HG02870 (cell line): ENCODE measurements around the gene SLC35B1.
A peak's percentile ranks its signal among the peaks of the same experiment; 100 is the strongest.

Experiments used
- ATAC-seq: cut with Tn5 transposase; IDR thresholded peaks from one replicate; pipeline ENCODE4 v1.9.1; 2021; ENCODE audit warnings: mild to moderate bottlenecking, moderate library complexity; ENCODE audit not compliant: unreplicated experiment

The SLC35B1 gene, protein sequence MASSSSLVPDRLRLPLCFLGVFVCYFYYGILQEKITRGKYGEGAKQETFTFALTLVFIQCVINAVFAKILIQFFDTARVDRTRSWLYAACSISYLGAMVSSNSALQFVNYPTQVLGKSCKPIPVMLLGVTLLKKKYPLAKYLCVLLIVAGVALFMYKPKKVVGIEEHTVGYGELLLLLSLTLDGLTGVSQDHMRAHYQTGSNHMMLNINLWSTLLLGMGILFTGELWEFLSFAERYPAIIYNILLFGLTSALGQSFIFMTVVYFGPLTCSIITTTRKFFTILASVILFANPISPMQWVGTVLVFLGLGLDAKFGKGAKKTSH

DNA sequence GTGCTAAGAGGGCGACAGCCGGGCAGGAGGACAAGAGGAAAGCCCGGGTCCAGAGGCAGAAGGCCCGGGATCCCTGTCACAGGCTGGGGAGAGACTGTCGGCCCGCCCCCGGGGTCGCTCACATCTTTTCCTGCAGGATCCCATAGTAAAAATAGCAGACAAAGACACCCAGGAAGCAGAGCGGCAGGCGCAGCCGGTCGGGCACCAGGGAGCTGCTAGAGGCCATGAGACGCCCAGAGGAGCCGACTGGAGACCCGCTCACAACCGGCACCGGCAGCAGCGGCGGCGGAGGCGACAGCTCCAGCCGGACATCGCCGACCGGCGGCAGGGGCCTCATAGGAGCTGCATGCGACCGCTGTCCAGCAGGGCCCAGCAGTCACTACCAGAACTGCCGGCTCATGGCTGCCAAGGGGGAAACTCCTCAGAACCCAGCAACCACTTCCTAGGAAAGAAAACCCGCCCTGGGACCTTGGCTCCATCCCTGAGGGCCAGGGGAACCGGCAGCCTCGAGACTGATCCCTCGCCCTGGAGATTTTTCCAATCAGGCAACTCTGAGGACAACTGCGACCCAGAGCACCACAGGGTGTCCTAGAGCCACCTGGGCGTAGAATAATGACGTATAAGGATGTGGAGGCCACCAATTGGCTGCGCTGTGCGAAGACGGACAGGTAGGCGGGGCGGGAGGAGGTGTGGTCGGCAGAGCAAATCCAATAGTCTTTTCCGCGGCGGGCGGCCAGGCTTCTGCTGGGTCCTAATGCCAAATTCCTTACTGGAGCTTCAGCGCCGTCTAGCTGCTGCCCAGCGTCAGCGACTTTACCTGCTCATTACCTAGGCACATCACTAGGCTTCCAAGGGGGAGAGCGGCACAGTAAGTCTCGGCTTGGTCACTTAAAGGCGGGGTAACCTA is at the start of gene SLC35B1:
Gene SLC35B1 (minus strand): TSS at position 357 of the 907 bp plus-strand sequence. CDS start 131 bp downstream, at position 226.
- peak; percentile 93 for ATAC-seq

DNA sequence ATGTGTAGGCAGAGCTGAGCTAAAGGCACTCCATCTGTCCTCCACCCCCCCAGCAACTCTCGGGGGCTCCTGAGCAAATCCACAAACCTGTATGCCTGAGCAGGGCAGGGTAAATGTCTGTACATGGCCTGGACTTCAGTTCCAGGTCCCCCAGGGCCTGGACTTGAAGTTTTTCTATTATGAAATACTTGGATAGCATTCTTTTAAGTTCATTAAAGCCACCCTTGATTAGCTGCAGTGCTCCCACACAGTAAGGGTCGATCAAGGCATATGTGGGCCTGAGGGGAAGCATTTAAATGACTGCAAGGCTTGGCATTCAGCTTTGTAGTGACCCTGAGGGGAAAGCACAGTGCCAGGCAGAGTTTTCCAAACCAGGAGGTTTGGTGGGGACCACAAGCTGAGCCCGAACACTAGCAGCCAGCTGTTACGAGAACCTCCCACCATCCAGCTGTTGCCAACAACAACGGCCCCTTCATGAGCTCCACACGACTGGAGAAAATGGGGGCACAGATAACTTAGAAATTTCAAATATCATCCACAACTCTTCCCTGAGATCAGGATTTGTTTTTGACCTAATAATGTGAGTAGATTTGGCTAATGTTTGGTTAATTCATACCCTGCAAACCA is 49.5 kb upstream of the SLC35B1 start:
- no peak for ATAC-seq

DNA sequence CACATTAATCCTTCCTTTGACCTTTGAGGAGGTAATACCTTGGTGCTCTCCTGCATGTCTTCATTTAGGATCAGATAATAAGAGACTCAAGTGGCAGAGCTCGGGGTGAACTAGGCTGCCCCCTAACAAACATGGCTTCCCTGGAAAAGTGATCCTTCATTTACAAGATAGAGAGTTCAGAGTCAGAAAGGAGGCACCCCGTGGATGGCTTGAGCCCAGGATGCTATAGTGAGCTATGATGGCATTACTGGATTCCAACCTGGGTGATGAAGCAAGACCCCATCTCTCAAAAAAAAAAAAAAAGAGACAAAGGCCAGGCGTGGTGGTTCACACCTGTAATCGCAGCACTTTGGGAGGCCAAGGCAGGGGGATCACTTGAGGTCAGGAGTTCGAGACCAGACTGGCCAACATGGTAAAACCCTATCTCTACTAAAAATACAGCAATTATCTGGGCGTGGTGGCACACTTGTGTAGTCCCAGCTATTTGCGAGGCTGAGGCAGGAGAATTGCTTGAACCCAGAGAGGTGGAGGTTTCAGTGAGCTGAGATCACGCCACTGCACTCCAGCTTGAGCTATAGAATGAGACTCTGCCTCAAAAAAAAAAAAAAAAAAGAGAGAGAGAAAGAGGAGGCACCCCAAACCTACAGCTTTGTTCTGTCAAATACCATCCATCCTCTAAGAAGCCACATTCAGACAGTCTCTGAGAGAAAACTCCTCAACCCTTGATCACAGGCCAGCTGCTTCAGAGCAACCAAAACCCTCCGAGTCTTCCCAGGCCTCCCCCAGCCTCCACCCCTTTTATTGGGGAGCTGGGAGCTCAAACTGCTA is 48.8 kb upstream of the SLC35B1 start:
- ATAC-seq = no peak

DNA sequence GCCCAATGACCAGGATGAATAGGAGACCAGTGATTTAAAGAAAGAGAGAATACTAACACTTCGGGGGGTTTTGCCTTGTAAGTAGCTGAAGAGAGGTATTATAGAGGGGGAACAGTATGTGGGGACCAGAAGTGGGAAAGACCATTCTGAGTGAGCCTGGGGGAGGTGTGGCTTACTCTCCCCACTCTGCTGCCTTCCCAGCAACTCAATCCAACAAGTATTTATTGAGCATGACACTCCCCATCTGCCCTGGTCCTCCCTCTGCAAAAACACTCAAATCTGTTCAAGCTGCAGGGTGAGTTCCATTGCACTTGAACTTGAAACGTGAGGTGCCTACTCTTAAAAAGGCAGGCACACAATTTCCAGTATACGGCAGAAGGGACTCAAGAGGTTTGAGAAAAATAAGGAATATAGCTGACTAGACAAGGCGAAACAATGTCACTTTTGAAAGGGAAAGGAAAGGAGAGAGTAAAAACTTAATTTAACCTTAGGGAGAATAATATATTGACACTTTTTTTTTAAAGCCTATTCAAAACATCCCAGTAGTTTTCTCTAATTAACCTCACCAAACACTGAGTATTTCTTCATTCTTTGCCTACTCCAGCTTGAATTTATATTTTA is 48.0 kb upstream of the SLC35B1 start:
- ATAC-seq = no peak

DNA sequence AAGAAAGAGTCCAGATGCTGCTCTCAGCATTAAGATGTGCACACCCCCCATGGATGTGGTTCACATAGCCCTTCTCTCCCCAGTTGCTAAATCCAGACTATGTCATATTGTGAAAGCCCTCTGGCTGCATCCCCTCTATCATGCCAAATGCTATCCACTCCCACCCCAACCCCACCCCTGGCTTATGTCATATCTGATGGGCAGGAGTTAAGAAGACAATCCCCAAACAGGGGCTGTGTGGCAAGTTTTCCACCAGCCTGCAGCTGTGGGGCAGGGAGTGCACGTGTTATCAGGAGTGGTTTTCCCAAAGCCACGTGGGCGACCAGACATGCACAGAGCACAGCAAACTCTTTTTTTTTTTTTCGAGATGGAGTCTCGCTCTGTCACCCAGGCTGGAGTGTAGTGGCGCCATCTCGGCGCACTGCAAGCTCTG is 46.2 kb upstream of the SLC35B1 start:
- ATAC-seq = no peak

DNA sequence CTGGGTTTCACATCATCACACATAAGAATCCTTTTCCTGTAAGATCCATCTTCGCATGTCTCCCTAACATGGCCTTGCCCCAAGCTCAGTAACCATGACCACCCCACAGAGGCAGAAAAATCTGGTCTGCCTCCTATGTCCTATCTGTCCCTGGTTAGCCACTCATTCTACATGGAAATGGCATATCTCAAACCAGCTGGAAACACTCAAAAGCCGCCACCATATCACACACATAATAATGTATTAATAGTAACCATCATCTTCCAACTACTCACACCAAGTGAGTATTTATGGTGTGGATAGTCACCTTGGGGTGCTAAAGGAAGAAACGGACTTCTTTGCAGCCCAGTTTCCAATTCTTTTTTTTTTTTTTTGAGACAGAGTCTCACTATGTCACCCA is 44.7 kb upstream of the SLC35B1 start:
- no peak for ATAC-seq

DNA sequence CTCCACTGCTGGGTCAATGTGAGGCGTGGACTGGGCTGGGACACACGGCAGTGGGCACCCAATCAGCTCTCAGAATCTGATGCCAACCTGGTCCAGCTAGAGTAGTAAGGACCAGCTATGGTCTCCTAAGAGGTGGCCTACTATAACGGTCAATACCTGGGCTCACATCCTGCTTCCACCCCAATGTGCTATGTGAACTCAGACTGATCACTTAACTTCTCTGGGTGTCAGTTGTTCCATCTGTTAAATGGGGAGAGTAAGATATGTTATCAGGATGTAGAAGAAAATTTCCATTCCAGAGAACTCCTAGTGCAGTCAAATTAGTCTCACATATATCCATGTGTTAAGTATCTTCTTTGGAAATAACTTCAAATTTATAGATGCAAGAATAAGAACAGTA is 42.0 kb upstream of the SLC35B1 start:
- no peak for ATAC-seq

DNA sequence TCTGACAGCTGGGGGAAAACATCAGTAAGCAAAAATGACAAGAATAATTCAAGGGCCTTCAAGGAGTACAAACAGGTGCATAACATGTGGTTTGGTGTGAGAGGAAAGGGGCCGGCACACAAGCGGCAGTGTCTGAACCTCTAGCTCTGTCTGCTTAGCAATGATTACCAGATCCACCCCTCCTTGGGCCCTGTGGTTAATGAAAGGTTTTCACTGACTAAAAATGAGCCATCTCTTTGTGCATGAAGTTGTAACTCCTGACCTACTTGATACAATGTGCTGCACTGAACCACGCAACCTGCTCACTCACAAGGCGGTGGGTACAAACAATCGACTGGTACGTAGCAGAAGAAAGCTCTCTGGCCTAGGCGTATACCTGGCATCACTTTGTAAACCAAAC is 41.0 kb upstream of the SLC35B1 start:
- ATAC-seq = peak; percentile 83

DNA sequence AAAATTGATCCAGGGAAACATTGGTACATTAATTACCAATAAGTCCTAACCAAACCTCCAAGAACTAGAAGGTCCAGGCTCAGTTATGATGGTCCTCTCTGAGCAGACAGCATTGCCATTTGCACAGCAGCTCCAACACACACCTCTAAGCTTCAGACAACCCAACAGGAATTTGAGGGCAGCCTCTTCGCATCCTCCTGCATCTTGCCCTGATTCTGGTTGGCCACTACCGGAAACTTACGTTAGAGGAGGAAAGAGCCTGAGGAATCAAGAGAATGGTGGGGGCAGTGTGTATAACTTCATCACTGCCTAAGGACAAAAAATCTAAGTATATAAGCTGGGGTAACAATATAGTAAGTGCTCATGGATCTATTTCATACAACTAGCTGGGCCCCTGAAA is 40.5 kb upstream of the SLC35B1 start:
- no peak for ATAC-seq

DNA sequence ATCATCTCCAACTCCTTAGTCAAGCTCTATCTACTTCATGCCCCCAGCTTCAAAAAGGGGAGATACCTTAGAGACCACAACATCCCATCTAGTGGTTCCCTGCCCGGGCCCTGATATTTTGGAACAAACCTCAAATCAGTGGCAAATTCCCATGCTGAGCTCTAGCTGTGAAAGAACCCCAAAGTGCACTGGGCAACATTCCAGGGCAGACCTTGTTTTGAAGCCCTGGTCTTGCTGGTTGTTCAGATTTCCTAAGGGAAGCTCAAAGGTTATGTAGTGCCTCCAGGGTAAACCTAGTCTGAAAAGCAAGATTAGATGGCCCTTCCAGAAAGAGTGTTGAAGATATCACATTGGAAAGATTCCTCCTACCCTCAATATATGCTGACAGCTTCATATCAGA is 39.9 kb upstream of the SLC35B1 start:
- ATAC-seq = no peak

DNA sequence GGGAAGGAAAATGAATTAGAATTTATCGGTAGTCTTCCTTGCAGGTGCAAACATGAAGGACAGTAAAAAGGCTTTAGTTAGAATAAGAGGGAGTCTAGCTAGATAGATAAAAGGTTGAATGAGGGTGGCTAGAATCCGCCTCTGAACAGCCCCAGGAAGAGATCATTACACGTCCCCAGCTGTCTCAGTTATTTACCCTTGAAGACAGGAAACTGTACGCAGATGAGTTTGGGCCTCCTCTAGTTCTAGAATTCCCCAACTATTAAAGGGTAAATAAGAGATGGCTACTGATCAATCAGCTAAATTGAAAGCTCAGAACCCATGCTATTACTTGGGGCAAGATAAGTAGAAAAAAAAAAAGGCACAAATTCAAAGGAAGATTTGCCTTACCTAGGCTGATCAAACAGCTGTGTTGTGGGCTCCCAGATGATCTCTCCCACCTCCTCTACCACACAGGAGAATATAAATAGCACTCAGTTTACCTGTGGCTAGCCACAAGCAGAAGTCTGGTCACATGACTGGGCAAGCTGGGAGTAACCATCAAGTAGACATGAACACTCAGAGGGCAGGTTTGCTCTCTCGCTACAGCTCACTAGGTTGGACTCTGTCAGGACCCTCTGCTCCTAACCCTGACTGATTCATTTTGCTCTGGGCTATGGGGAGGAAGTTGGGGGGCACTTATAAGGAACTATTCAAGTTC is 39.2 kb upstream of the SLC35B1 start:
- ATAC-seq = peak; percentile 51

DNA sequence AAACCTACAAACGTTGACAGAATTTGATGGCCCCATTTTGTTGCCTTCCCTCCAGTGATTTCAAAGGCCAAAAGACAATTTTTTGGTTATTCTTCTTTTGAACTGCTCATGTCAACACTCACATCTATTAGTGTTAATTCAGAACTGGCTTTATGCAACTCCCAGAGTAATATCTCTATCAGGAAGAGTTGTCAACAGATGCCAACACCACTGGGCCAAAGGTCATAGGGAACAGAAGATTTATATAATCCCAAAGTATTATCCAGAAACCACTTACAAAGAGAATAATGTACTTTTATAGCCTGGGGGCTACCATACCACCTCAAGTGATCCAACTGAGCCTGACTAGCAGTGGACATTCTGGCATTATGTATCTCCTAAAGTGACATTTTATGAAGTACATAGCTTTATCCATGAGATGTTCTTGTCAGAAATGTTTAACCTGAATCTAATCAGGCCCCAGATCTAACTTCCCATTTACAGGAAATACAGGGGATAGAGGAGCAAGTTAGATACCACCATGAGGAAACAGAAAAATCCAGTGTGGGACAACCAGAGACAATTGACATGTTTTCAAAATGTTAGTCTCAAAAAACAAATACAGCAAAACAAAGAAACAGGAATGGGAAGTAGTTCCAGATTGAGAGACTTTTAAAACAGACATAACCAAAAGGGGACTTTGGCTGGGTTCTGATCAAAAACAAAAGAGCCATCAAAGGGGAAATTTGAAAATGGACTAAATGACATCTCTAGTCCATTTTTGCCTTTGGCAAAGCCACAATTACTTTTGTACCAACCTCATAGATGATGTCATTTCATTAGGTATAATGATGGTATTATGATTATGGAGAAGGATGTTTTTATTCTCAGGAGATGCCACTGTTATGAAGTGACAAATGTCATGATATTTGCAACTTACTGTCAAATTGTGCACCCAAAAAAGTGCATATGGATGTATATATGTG is 37.7 kb upstream of the SLC35B1 start:
- ATAC-seq = no peak

DNA sequence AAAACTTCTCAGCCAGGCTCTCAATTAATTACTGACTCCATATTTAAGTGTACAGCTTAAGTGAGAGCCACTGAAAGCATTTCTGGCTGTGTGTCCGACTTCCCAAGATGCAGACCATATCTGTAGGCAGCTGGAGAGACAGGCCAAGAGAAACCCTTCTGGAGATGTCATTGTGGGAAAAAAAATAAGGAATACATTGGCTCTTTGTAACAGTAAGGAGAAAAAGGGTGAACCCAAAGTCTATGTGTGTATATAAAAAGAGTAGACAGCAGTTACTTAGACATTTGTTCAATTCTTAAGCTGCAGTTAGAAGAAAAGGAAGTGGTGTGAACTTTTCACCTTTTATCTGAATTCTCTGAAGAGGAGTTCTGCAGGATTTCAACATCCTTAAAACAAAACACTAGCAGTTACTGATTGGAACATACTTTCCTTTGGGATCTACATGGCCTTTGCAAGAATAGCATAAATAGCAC is 34.4 kb upstream of the SLC35B1 start:
- ATAC-seq = no peak

DNA sequence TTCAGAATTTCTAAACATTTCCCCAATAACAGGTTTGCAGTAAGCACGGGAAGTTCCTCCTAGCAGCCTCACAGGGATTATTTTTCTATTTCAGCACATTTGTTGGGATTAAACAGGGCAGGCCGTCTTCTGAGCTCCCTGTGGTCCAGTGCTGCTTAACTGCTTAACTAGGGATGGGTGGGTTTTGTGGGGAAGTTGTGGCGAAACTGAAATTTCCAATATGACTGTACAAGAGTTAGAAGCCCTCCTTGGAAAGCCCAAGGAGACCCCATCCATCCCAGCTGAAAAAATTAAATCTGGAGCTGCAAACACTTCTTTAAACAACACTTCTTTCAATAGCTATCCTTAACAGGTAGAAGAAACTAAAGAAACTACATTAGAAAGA is 33.9 kb upstream of the SLC35B1 start:
- ATAC-seq = no peak

DNA sequence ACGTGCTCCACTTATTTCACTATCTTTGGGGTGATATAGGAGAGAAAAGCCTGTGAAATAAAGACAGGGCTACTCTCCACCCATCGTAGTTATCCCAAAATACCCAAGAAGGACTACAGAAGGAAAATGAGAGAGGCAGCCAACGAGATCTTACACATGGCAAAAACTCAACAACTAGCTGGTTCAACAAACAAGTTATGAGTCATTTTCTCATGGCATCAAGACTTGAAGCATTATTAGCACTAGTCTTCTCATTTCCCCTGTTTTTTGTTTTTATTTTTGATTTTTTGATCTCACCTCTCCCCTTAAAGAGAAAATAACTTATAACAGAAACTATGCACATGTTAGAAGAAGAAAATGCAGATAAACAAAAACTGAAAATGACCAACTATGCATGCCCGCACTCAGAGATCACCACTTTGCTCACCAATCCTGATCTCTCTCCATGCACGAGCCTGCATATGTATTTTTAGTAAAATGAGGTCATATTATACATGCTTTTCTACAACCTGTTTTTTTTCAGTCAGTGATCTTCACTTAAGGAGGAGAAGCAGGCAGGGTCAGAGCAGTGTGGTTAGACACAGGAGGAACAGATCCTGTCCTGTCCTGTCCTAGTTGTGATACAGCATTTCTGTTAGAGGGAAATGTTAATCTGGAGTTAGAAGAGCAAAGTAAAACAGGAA is 33.4 kb upstream of the SLC35B1 start:
- peak; percentile 49 for ATAC-seq

DNA sequence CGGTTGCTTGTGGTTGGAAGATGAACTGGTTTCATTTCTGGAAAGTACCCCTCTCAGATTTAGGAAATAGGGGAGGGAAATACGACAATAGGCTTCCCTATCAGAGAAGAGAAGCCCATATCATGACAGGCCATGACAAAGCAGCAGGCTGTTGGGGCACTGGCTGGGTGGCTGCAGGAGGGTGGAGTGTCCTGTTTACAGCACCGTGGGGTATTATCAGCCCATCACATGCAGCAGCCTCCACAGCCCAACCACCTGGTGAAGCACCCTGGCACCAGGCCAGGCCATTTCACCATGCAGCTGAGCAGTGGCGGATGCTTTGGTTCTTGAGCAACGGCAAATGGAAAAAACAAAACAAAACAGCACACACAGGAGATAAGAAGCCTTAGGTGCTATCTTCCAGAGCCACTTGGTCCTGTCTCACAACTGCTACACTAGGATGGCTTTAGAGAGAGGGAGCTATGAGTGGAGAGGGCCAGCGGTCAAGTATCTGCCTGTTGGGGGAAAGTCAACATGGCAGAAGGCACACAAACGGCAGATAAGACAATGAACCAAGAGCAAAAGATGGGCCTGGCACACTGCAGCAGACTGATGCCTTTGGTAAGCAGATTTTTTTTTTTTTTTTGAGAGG is 32.0 kb upstream of the SLC35B1 start:
- no peak for ATAC-seq

DNA sequence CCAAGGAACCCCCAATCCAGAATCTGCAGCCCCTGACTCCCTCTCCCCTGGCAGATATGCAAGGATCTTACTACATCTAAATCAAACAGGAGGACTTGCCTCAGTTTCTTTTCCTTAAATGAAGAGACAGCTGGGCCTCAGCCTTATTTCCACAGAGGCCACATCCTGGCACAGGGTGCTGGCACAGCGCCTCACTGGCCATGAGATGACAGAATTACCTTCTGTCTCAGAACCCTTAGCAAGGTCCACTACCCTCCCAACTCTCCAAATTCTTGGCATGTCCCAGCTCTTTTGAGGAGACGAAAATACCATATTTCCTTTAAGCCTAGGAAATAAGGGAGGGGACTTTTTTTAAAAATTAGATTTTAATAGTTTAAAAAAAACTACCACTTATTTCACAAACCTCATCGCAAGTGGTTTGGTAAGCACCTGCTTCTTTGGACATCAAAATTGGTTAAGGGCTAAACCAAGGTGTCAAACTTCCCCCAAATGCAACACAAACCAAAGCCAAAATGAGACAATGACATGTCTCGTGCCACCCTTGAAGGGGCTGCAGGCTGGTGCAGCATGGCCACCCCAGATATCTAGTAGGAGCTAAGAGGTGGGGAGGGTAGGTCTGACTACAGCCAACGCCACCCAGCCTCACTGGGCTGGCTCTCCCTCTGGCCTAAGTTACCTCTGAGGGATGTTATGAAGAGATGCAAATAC is 30.8 kb upstream of the SLC35B1 start:
- no peak for ATAC-seq
